ENCODE data around the gene TCAP. TPM values are rescaled to one million over a fixed set of nuclear protein-coding genes. Genes with fewer than 3 reads are reported as not detected.

TCAP gene
- total RNA-seq, 2 experiments from 2014 or later, result 1.3 to 1.8 TPM

GRCh38 chr17:39640591-39641031, 24.5 kb upstream of the TCAP start:
- ChIA-PET CTCF (interaction anchor here (9.8 to 10.6 kb wide), 2 partner anchors 13 to 19 kb away, joined by 97 to 115 read pairs; no protein-coding TSS in a partner anchor), POLR2A (no interaction called here)
- no peaks in the 10 kb centered on the region for H3K9me3 Mint-ChIP-seq (ENCODE audit: insufficient read depth)
- H3K27ac Mint-ChIP-seq, result peak overlapping the region; percentile 34
- DNase-seq, result no peak
- no peaks in the 10 kb centered on the region for H3K27me3 Mint-ChIP-seq (ENCODE audit: low read depth)
- H3K4me1 Mint-ChIP-seq (ENCODE audit: low read depth), result peaks cover 82% of the 10 kb centered on the region
- ATAC-seq, result no peak
- peak overlapping the region; percentile 23 for H3K4me3 Mint-ChIP-seq
- H3K36me3 Mint-ChIP-seq (ENCODE audit: low read depth), result peaks cover 12% of the 10 kb centered on the region

- POLR2A ChIA-PET, result interaction anchor here (0.6 kb wide), 1 partner anchor 332 kb away, joined by 3 read pairs; no protein-coding TSS in a partner anchor
- DNase-seq, result no peak
- CTCF ChIA-PET, result interaction anchor here (9.8 to 10.6 kb wide), 2 partner anchors 12 to 19 kb away, joined by 97 to 115 read pairs; no protein-coding TSS in a partner anchor
- no peaks in the 10 kb centered on the region for H3K27me3 Mint-ChIP-seq (ENCODE audit: low read depth)
- H3K9me3 Mint-ChIP-seq (ENCODE audit: insufficient read depth), result no peaks in the 10 kb centered on the region
- H3K36me3 Mint-ChIP-seq (ENCODE audit: low read depth), result peaks cover 13% of the 10 kb centered on the region
- no peak overlapping the region for H3K27ac Mint-ChIP-seq
- no peak for ATAC-seq
- peaks cover 77% of the 10 kb centered on the region for H3K4me1 Mint-ChIP-seq (ENCODE audit: low read depth)
- no peak overlapping the region for H3K4me3 Mint-ChIP-seq
Observed at GRCh38 chr17:39641097-39641496, 24.1 kb upstream of the TCAP start.

- Mint-ChIP-seq H3K36me3 (ENCODE audit: low read depth) (peaks cover 13% of the 10 kb centered on the region), H3K4me1 (ENCODE audit: low read depth) (peaks cover 72% of the 10 kb centered on the region), H3K4me3 (no peak overlapping the region), H3K27me3 (ENCODE audit: low read depth) (no peaks in the 10 kb centered on the region), H3K27ac (no peak overlapping the region), H3K9me3 (ENCODE audit: insufficient read depth) (no peaks in the 10 kb centered on the region)
- ChIA-PET POLR2A (no interaction called here), CTCF (interaction anchor here (9.8 to 10.6 kb wide), 2 partner anchors 11 to 20 kb away, joined by 97 to 115 read pairs; no protein-coding TSS in a partner anchor)
- ATAC-seq (no peak), DNase-seq (no peak)
Observed at GRCh38 chr17:39641883-39642282, 23.3 kb upstream of the TCAP start.

GRCh38 chr17:39642291-39643074, 22.7 kb upstream of the TCAP start:
- peaks cover 72% of the 10 kb centered on the region for H3K4me1 Mint-ChIP-seq (ENCODE audit: low read depth)
- ChIA-PET POLR2A (no interaction called here), CTCF (interaction anchor here (1.0 to 10.6 kb wide), 4 partner anchors 8 to 21 kb away, joined by 3 to 115 read pairs (median 50); no protein-coding TSS in a partner anchor)
- no peak overlapping the region for H3K4me3 Mint-ChIP-seq
- H3K27me3 Mint-ChIP-seq (ENCODE audit: low read depth), result no peaks in the 10 kb centered on the region
- H3K27ac Mint-ChIP-seq, result peak overlapping the region; percentile 28
- no peak for ATAC-seq
- DNase-seq, result no peak
- H3K9me3 Mint-ChIP-seq (ENCODE audit: insufficient read depth), result no peaks in the 10 kb centered on the region
- H3K36me3 Mint-ChIP-seq (ENCODE audit: low read depth), result peaks cover 13% of the 10 kb centered on the region

- Mint-ChIP-seq H3K27ac (no peak overlapping the region), H3K4me1 (ENCODE audit: low read depth) (peaks cover 64% of the 10 kb centered on the region), H3K36me3 (ENCODE audit: low read depth) (peaks cover 8% of the 10 kb centered on the region), H3K27me3 (ENCODE audit: low read depth) (no peaks in the 10 kb centered on the region), H3K9me3 (ENCODE audit: insufficient read depth) (no peaks in the 10 kb centered on the region), H3K4me3 (no peak overlapping the region)
- POLR2A ChIA-PET, result no interaction called here
- no peak for DNase-seq
- ATAC-seq, result no peak
- CTCF ChIA-PET, result interaction anchor here (1.0 to 10.6 kb wide), 5 partner anchors 9 to 22 kb away, joined by 3 to 115 read pairs (median 4); no protein-coding TSS in a partner anchor
Observed at GRCh38 chr17:39643271-39643670, 21.9 kb upstream of the TCAP start.

- Mint-ChIP-seq H3K36me3 (ENCODE audit: low read depth) (peaks cover 7% of the 10 kb centered on the region), H3K4me3 (no peak overlapping the region), H3K4me1 (ENCODE audit: low read depth) (peaks cover 43% of the 10 kb centered on the region), H3K27ac (no peak overlapping the region), H3K27me3 (ENCODE audit: low read depth) (no peaks in the 10 kb centered on the region), H3K9me3 (ENCODE audit: insufficient read depth) (no peaks in the 10 kb centered on the region)
- DNase-seq (no peak), ATAC-seq (no peak)
- CTCF ChIA-PET, result interaction anchor here (1.6 to 9.0 kb wide), 2 partner anchors 13 to 24 kb away, joined by 5 to 156 read pairs; partner anchors contain the start of gene PPP1R1B
- POLR2A ChIA-PET, result interaction anchor here (0.8 to 1.5 kb wide), 2 partner anchors 9 to 202 kb away, joined by 3 to 5 read pairs; no protein-coding TSS in a partner anchor
Observed at GRCh38 chr17:39647256-39647655, 17.9 kb upstream of the TCAP start.

- peaks cover 10% of the 10 kb centered on the region for H3K36me3 Mint-ChIP-seq (ENCODE audit: low read depth)
- ATAC-seq, result no peak
- no peaks in the 10 kb centered on the region for H3K27me3 Mint-ChIP-seq (ENCODE audit: low read depth)
- H3K4me1 Mint-ChIP-seq (ENCODE audit: low read depth), result peaks cover 33% of the 10 kb centered on the region
- no peaks in the 10 kb centered on the region for H3K9me3 Mint-ChIP-seq (ENCODE audit: insufficient read depth)
- DNase-seq, result no peak
- ChIA-PET POLR2A (interaction anchor here (1.1 to 1.5 kb wide), 2 partner anchors 11 to 186 kb away, joined by 3 to 5 read pairs; no protein-coding TSS in a partner anchor), CTCF (interaction anchor here (0.9 to 9.0 kb wide), 5 partner anchors 14 to 81 kb away, joined by 3 to 156 read pairs (median 5); partner anchors contain the start of genes PNMT and PPP1R1B)
- H3K27ac Mint-ChIP-seq, result no peak overlapping the region
- H3K4me3 Mint-ChIP-seq, result no peak overlapping the region
Observed at GRCh38 chr17:39648616-39649366, 16.4 kb upstream of the TCAP start.

GRCh38 chr17:39650121-39650579, 15.0 kb upstream of the TCAP start:
- POLR2A ChIA-PET, result no interaction called here
- peaks cover 12% of the 10 kb centered on the region for H3K36me3 Mint-ChIP-seq (ENCODE audit: low read depth)
- peaks cover 31% of the 10 kb centered on the region for H3K4me1 Mint-ChIP-seq (ENCODE audit: low read depth)

GRCh38 chr17:39651923-39652586, 13.1 kb upstream of the TCAP start:
- H3K27me3 Mint-ChIP-seq (ENCODE audit: low read depth), result no peaks in the 10 kb centered on the region
- ATAC-seq, result no peak
- CTCF ChIA-PET, result interaction anchor here (0.7 to 9.0 kb wide), 10 partner anchors 11 to 97 kb away, joined by 3 to 156 read pairs (median 5); partner anchors contain the start of genes PNMT, PPP1R1B and STARD3
- peak overlapping the region; percentile 37 for H3K27ac Mint-ChIP-seq
- peaks cover 14% of the 10 kb centered on the region for H3K36me3 Mint-ChIP-seq (ENCODE audit: low read depth)
- peaks cover 31% of the 10 kb centered on the region for H3K4me1 Mint-ChIP-seq (ENCODE audit: low read depth)
- H3K9me3 Mint-ChIP-seq (ENCODE audit: insufficient read depth), result no peaks in the 10 kb centered on the region
- H3K4me3 Mint-ChIP-seq, result no peak overlapping the region
- no peak for DNase-seq
- POLR2A ChIA-PET, result no interaction called here

More at GRCh38 chr17:39650121-39650579, 15.0 kb upstream of the TCAP start:
- CTCF ChIA-PET, result interaction anchor here (1.6 to 9.0 kb wide), 3 partner anchors 16 to 35 kb away, joined by 4 to 156 read pairs (median 45); partner anchors contain the start of gene PPP1R1B
- no peak overlapping the region for H3K27ac Mint-ChIP-seq
- no peaks in the 10 kb centered on the region for H3K27me3 Mint-ChIP-seq (ENCODE audit: low read depth)
- no peaks in the 10 kb centered on the region for H3K9me3 Mint-ChIP-seq (ENCODE audit: insufficient read depth)
- DNase-seq (no peak), ATAC-seq (no peak)
- H3K4me3 Mint-ChIP-seq, result no peak overlapping the region

- no peak for DNase-seq
Observed at GRCh38 chr17:39652587-39653315, 12.4 kb upstream of the TCAP start.

More at GRCh38 chr17:39652587-39653315, 12.4 kb upstream of the TCAP start:
- no peak overlapping the region for H3K4me3 Mint-ChIP-seq
- H3K27me3 Mint-ChIP-seq (ENCODE audit: low read depth), result no peaks in the 10 kb centered on the region
- H3K36me3 Mint-ChIP-seq (ENCODE audit: low read depth), result peaks cover 15% of the 10 kb centered on the region
- CTCF ChIA-PET, result interaction anchor here (0.7 to 9.0 kb wide), 12 partner anchors 12 to 100 kb away, joined by 3 to 156 read pairs (median 8); partner anchors contain the start of genes PNMT, PPP1R1B and STARD3
- ATAC-seq, result peak; percentile 21
- H3K9me3 Mint-ChIP-seq (ENCODE audit: insufficient read depth), result no peaks in the 10 kb centered on the region
- peak overlapping the region; percentile 37 for H3K27ac Mint-ChIP-seq
- POLR2A ChIA-PET, result no interaction called here
- peaks cover 32% of the 10 kb centered on the region for H3K4me1 Mint-ChIP-seq (ENCODE audit: low read depth)

Measured in activated CD8-positive, alpha-beta T cell treated with anti-CD3 and anti-CD28 coated beads, Interleukin-2, amount 10 ng/mL, durations not matched to agents 7 days and 5 days (primary cell).